GM06990 (cell line): ENCODE data around the gene KRT36.

Experiments
- DNase-seq: peaks from one replicate; pipeline ENCODE4 v3.0.0-alpha.2; 2011; ENCODE audit not compliant: insufficient read length; ENCODE audit errors: extremely low read depth
- H3K27me3 ChIP-seq: replicated peaks from 2 replicates; pipeline ENCODE4 v1.6.0; 2011; ENCODE audit warnings: low read length; ENCODE audit not compliant: control insufficient read depth, insufficient read depth
- H3K36me3 ChIP-seq: 2 replicates; pipeline ENCODE4 v1.5.1; 2011; ENCODE audit warnings: low read length; ENCODE audit not compliant: control insufficient read depth, insufficient read depth
- H3K4me3 ChIP-seq: replicated peaks from 2 replicates; pipeline ENCODE4 v1.5.1; 2011; ENCODE audit warnings: low read depth, mild to moderate bottlenecking, control low read depth, low read length
- CTCF ChIP-seq: IDR thresholded peaks from 2 replicates; pipeline ENCODE4 v1.5.1; 2011; ENCODE audit warnings: low read length, control low read depth, mild to moderate bottlenecking, inconsistent platforms; ENCODE audit not compliant: insufficient read depth, poor library complexity, severe bottlenecking

KRT36 gene

GRCh38 chr17:41483991-41484826, 5.5 kb downstream of the KRT36 start:
- no peak for DNase-seq
- no peak overlapping the region for H3K4me3 ChIP-seq
- H3K27me3 ChIP-seq: no peaks in the 10 kb centered on the region; the same call in 1 of the 2 replicates
- TF ChIP-seq CTCF: no peak
- no peaks in the 10 kb centered on the region for H3K36me3 ChIP-seq

GRCh38 chr17:41483531-41483930, 6.2 kb downstream of the KRT36 start:
- H3K27me3 ChIP-seq: no peaks in the 10 kb centered on the region; the same call in 1 of the 2 replicates
- DNase-seq: no peak

GRCh38 chr17:41481036-41481435, 8.7 kb downstream of the KRT36 start, which contains the start of gene KRT35:
Gene KRT35, minus strand, starts transcription at chr17:41481151. Its CDS starts 54 bp downstream, at chr17:41481097.
- DNase-seq: no peak
- H3K27me3 ChIP-seq: no peaks in the 10 kb centered on the region; the same call in 1 of the 2 replicates
- H3K36me3 ChIP-seq: no peaks in the 10 kb centered on the region
- H3K4me3 ChIP-seq: no peak within 1 kb of the TSS
- no peak for TF ChIP-seq CTCF

More at GRCh38 chr17:41483531-41483930, 6.2 kb downstream of the KRT36 start:
- TF ChIP-seq CTCF: no peak
- Histone ChIP-seq H3K4me3 (no peak overlapping the region), H3K36me3 (no peaks in the 10 kb centered on the region)

GRCh38 chr17:41480581-41480980, 9.1 kb downstream of the KRT36 start:
- H3K36me3 ChIP-seq: no peaks in the 10 kb centered on the region
- TF ChIP-seq CTCF: no peak
- DNase-seq: no peak
- H3K4me3 ChIP-seq: no peak overlapping the region
- H3K27me3 ChIP-seq: no peaks in the 10 kb centered on the region; the same call in 1 of the 2 replicates

- H3K36me3 ChIP-seq: no peaks in the 10 kb centered on the region
- DNase-seq: no peak
- H3K4me3 ChIP-seq: no peak overlapping the region
- no peaks in the 10 kb centered on the region for H3K27me3 ChIP-seq
- no peak for TF ChIP-seq CTCF
These were observed 9.6 kb downstream of the KRT36 start for GRCh38 chr17:41480136-41480535.
